Measurements from ENCODE around the gene MAD1L1.

GRCh38 chr7:2209961-2210323 is 22.8 kb downstream of the MAD1L1 start:
- TF ChIP-seq POLR2AphosphoS5 (IDR thresholded peaks at IDR 0.05; ENCODE audit: borderline replicate concordance, low read depth, low read length) (no peak), EZH2 (IDR thresholded peaks at IDR 0.05) (no peak), FOXP2 (optimal IDR thresholded peaks at IDR 0.05; ENCODE audit: control extremely low read depth, extremely low read length, insufficient read depth) (no peak)
